SK-N-SH (cell line): Measurements from ENCODE around the gene ADGRL3. TPM values are rescaled to one million over a fixed set of nuclear protein-coding genes. Genes with fewer than 3 reads are reported as not detected.

ENCODE experiments used
- CTCF ChIA-PET: fragments of 300-600, 350-600 bp; formaldehyde crosslinking; extraction: SDS; loops from one replicate; lab custom pipeline; 2021; lab: Yijun Ruan, JAX
- POLR2A ChIA-PET: fragments of 350-600 bp; sonication (Branson Sonifier 250); formaldehyde crosslinking; extraction: SDS; loops from one replicate; lab custom pipeline; 2020; ENCODE audit warnings: antibody characterized with exemption, inconsistent platforms; lab: Yijun Ruan, JAX
- DNase-seq: peaks from one replicate; pipeline ENCODE4 v3.0.0; 2012
- H2AFZ ChIP-seq: fragments of 200-600 bp; sonication (generic); 2 replicates; pipeline ENCODE4 v1.8.1; 2016; ENCODE audit warnings: antibody characterized with exemption, mild to moderate bottlenecking, low read depth
- H3F3A ChIP-seq: fragments of 200-600 bp; sonication (generic); replicated peaks from 2 replicates; pipeline ENCODE3; 2016; ENCODE audit warnings: antibody characterized with exemption, mild to moderate bottlenecking; ENCODE audit not compliant: insufficient read depth
- H3K27ac ChIP-seq, 2 experiments: fragments of 200-500 bp in 1 of 2; fragments of 200-600 bp in 1 of 2; sonication (Bioruptor generic) in 1 of 2; sonication (generic), shearing (Covaris generic) in 1 of 2; 2 replicates each; pipeline versions ENCODE4 v1.5.1 to v1.6.1; 2014 to 2016; ENCODE audit warnings: low read depth in 2 of 2, inconsistent platforms in 1 of 2, low read length in 1 of 2, mild to moderate bottlenecking in 1 of 2, mixed read lengths in 1 of 2
- H3K27me3 ChIP-seq: fragments of 200-600 bp; sonication (generic), shearing (Covaris generic); 2 replicates; pipeline ENCODE4 v1.6.1; 2016; ENCODE audit warnings: mixed run types; ENCODE audit not compliant: insufficient read depth
- H3K36me3 ChIP-seq, 2 experiments: fragments of 200-500 bp in 1 of 2; fragments of 200-600 bp in 1 of 2; sonication (Bioruptor generic) in 1 of 2; sonication (generic) in 1 of 2; replicated peaks in 1 of 2; 2 replicates each; pipeline versions ENCODE3 to v1.5.1; 2014 to 2016; ENCODE audit warnings: low read length in 1 of 2, mild to moderate bottlenecking in 1 of 2; ENCODE audit not compliant: insufficient read depth in 2 of 2, control insufficient read depth in 1 of 2
- H3K4me1 ChIP-seq, 2 experiments: fragments of 200-500 bp in 1 of 2; fragments of 200-600 bp in 1 of 2; sonication (Bioruptor generic) in 1 of 2; sonication (generic), shearing (Covaris generic) in 1 of 2; 2 replicates each; pipeline versions ENCODE4 v1.5.1 to v1.6.1; 2014 to 2016; ENCODE audit warnings: low read depth in 1 of 2, low read length in 1 of 2, mixed run types in 1 of 2; ENCODE audit not compliant: insufficient read depth in 2 of 2, control insufficient read depth in 1 of 2
- H3K4me2 ChIP-seq: fragments of 200-600 bp; sonication (generic), shearing (Covaris generic); 2 replicates; pipeline ENCODE4 v1.6.1; 2017; ENCODE audit warnings: mixed run types
- H3K4me3 ChIP-seq, 2 experiments: fragments of 200-500 bp in 1 of 2; fragments of 200-600 bp in 1 of 2; sonication (Bioruptor generic) in 1 of 2; sonication (generic), shearing (Covaris generic) in 1 of 2; 2 replicates each; pipeline versions ENCODE4 v1.5.1 to v1.8.1; 2014 to 2016; ENCODE audit warnings: low read depth in 2 of 2, inconsistent platforms in 1 of 2, low read length in 1 of 2, mild to moderate bottlenecking in 1 of 2, mixed read lengths in 1 of 2, moderate library complexity in 1 of 2
- H3K79me2 ChIP-seq: fragments of 200-600 bp; sonication (generic); 2 replicates; pipeline ENCODE4 v1.8.1; 2017; ENCODE audit warnings: mild to moderate bottlenecking; ENCODE audit not compliant: insufficient read depth
- H3K9ac ChIP-seq: fragments of 200-600 bp; sonication (generic); 2 replicates; pipeline ENCODE4 v1.6.1; 2017; ENCODE audit warnings: mixed run types
- H3K9me2 ChIP-seq: fragments of 200-600 bp; sonication (generic); 2 replicates; pipeline ENCODE4 v1.6.1; 2017; ENCODE audit warnings: mixed run types
- H3K9me3 ChIP-seq: fragments of 200-600 bp; sonication (generic); 2 replicates; pipeline ENCODE4 v1.6.1; 2017; ENCODE audit warnings: mixed run types, mild to moderate bottlenecking, moderate library complexity
- H4K20me1 ChIP-seq: fragments of 200-600 bp; sonication (generic); 2 replicates; pipeline ENCODE4 v1.6.1; 2017; ENCODE audit warnings: mild to moderate bottlenecking, mixed run types; ENCODE audit not compliant: insufficient read depth
- FOXM1 ChIP-seq: IDR thresholded peaks from 2 replicates; pipeline ENCODE4 v1.4.0; 2012; ENCODE audit warnings: low read depth, mild to moderate bottlenecking
- MXI1 ChIP-seq: IDR thresholded peaks from 2 replicates; pipeline ENCODE4 v1.6.1; 2012; ENCODE audit warnings: mild to moderate bottlenecking, low read depth, low read length, improper control_type of control experiment
- NFIC ChIP-seq: IDR thresholded peaks from 2 replicates; pipeline ENCODE4 v1.4.0; 2012; ENCODE audit warnings: borderline replicate concordance
- RAD21 ChIP-seq: IDR thresholded peaks from 2 replicates; pipeline ENCODE4 v1.6.1; 2012; ENCODE audit warnings: mild to moderate bottlenecking, low read length
- REST ChIP-seq: IDR thresholded peaks from 2 replicates; pipeline ENCODE4 v1.6.1; 2012; ENCODE audit warnings: mild to moderate bottlenecking, low read depth, low read length, moderate library complexity
- RXRA ChIP-seq: IDR thresholded peaks from 2 replicates; pipeline ENCODE4 v1.4.0; 2012; ENCODE audit warnings: low read depth, mild to moderate bottlenecking, borderline replicate concordance
- USF2 ChIP-seq: fragments of 150-350 bp; IDR thresholded peaks from 2 replicates; pipeline ENCODE4 v1.6.1; 2017; ENCODE audit warnings: antibody characterized with exemption, low read length, low read depth, borderline replicate concordance
- YY1 ChIP-seq: IDR thresholded peaks from 2 replicates; pipeline ENCODE4 v1.4.0; 2012; ENCODE audit warnings: low read depth, mild to moderate bottlenecking
- ZBTB33 ChIP-seq: IDR thresholded peaks from 2 replicates; pipeline ENCODE4 v1.4.0; 2012; ENCODE audit warnings: low read depth, borderline replicate concordance
- WGBS: methylation state at CpG from one replicate; pipeline ENCODE4 v1.1.6; 2017; ENCODE audit warnings: low lambda C conversion rate; 5-methylcytosine and 5-hydroxymethylcytosine counted together
- polyA plus RNA-seq, 3 experiments: library from polyadenylated mRNA; depleted of rRNA; stranded (reverse); fragments of >200 nt; gene quantifications; 2 replicates each; pipeline ENCODE4 v1.2.3, GENCODE V29; 2012

Gene ADGRL3
- polyA plus RNA-seq, 1 of the 3 experiments (the other 2 are of a cell fraction), result 0.03 TPM

GRCh38 chr4:61312526-61312925, 112.4 kb downstream of the ADGRL3 start:
- WGBS, result 20% methylated on average over 1 of the region's 1 CpG
- no peak for DNase-seq
- H3K4me3 ChIP-seq, result no peak overlapping the region
- ChIA-PET CTCF (no interaction called here), POLR2A (no interaction called here)
- H3K27me3 ChIP-seq, result no peaks in the 10 kb centered on the region
- no peaks in the 10 kb centered on the region for H3F3A ChIP-seq
- H3K9ac ChIP-seq, result no peak overlapping the region
- TF ChIP-seq MXI1 (no peak), REST (no peak), FOXM1 (no peak), RXRA (no peak), USF2 (no peak), NFIC (no peak)
- H3K9me2 ChIP-seq, result no peaks in the 10 kb centered on the region
- H3K27ac ChIP-seq, result no peak overlapping the region
- no peak overlapping the region for H3K4me2 ChIP-seq
- no peak overlapping the region for H2AFZ ChIP-seq
- H3K9me3 ChIP-seq, result no peaks in the 10 kb centered on the region
- no peaks in the 10 kb centered on the region for H4K20me1 ChIP-seq
- H3K79me2 ChIP-seq, result no peaks in the 10 kb centered on the region
- no peaks in the 10 kb centered on the region for H3K4me1 ChIP-seq
- no peaks in the 10 kb centered on the region for H3K36me3 ChIP-seq

GRCh38 chr4:61318431-61318830, 118.3 kb downstream of the ADGRL3 start:
- H3K79me2 ChIP-seq, result no peaks in the 10 kb centered on the region
- DNase-seq, result no peak
- 73% methylated on average over 1 of the region's 1 CpG for WGBS
- no peaks in the 10 kb centered on the region for H3K9me2 ChIP-seq
- no peaks in the 10 kb centered on the region for H3F3A ChIP-seq
- no peak overlapping the region for H3K4me3 ChIP-seq
- H3K9ac ChIP-seq, result no peak overlapping the region
- POLR2A ChIA-PET, result no interaction called here
- CTCF ChIA-PET, result no interaction called here
- no peaks in the 10 kb centered on the region for H4K20me1 ChIP-seq
- no peak overlapping the region for H3K4me2 ChIP-seq
- H3K36me3 ChIP-seq, result no peaks in the 10 kb centered on the region
- no peak overlapping the region for H2AFZ ChIP-seq
- no peaks in the 10 kb centered on the region for H3K9me3 ChIP-seq
- no peak overlapping the region for H3K27ac ChIP-seq
- H3K4me1 ChIP-seq, result no peaks in the 10 kb centered on the region
- TF ChIP-seq RAD21 (no peak), YY1 (no peak), ZBTB33 (no peak)
- H3K27me3 ChIP-seq, result no peaks in the 10 kb centered on the region
